HS-5 (cell line): Measurements from ENCODE around the gene WASHC2C.
"Not testable (repeated sequence)": the region's sequence is repeated elsewhere in the genome, so short reads cannot be mapped to it uniquely, and the experiment has no call there.

Experiments
- DNase-seq: peaks from one replicate; pipeline ENCODE4 v3.0.0-alpha.2; 2012; ENCODE audit warnings: low read depth

Gene WASHC2C

GRCh38 chr10:45726703-45727420, at the start of gene WASHC2C:
Gene WASHC2C (plus strand): TSS chr10:45727266. CDS start chr10:45727318, 52 bp downstream.
- not testable (repeated sequence) for DNase-seq

DNA sequence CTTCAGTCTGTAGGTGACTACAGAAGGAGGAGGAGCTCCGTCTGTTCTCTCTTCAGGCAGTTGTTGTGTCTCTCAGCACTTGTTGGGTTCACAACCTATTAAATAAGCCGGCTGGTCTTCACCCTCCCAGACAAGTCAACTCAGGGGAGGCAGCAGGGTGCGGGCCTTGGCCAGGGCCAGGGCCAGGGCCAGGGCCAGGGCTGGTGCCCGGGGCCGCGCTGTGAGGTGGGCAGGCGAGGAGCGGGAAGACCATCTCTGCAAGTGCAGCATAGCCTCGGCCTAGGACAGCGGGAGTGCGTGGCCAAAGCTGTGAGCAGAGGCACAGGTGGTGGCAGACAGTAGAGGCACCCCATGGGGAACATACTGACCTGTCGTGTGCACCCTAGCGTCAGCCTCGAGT, 48.6 kb upstream of the WASHC2C start:
- DNase-seq = not testable (repeated sequence)

GRCh38 chr10:45710200-45710796, 16.8 kb upstream of the WASHC2C start:
- not testable (repeated sequence) for DNase-seq

DNA sequence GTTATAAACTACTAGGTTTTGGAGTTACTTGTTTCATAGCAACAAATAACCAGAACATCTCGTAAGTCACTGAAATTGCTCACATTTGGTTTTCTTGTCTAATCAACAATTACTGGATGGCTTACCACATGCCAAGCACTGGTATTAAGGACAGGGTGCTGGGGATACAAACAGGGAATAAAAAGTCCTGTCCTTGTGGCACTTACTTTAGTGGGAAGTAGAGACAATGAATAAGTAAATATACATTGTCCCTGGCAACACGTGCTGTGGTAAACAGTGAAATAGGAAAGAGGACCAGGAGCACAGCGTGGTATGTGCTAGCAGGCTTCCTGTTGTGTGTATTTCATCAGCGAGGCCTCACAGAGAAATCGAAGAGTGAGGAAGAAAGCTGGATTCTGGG, 15.8 kb upstream of the WASHC2C start:
- not testable (repeated sequence) for DNase-seq

GRCh38 chr10:45717053-45717452, 10.0 kb upstream of the WASHC2C start:
- not testable (repeated sequence) for DNase-seq

DNA sequence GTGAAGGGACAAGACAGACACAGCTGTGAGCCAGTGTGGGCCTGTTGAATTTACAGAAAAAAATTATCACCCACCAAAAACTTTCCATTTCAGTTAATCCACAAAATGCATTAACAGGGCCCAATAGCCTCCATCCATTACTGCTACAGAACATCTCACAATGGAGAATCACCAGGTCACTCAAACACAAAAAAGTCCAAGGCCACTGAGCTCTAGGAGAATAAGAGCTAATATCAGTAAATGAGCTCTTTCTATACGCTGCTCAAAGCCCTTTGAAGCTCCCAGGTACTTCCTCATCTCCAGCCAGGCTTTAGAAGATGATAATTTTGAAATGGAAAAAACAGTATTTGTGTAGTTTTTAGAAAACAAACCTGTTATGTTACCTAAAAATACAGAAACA, 9.4 kb upstream of the WASHC2C start:
- not testable (repeated sequence) for DNase-seq

GRCh38 chr10:45721503-45721902, 5.6 kb upstream of the WASHC2C start:
- not testable (repeated sequence) for DNase-seq

GRCh38 chr10:45723851-45724250, 3.2 kb upstream of the WASHC2C start:
- not testable (repeated sequence) for DNase-seq

DNA sequence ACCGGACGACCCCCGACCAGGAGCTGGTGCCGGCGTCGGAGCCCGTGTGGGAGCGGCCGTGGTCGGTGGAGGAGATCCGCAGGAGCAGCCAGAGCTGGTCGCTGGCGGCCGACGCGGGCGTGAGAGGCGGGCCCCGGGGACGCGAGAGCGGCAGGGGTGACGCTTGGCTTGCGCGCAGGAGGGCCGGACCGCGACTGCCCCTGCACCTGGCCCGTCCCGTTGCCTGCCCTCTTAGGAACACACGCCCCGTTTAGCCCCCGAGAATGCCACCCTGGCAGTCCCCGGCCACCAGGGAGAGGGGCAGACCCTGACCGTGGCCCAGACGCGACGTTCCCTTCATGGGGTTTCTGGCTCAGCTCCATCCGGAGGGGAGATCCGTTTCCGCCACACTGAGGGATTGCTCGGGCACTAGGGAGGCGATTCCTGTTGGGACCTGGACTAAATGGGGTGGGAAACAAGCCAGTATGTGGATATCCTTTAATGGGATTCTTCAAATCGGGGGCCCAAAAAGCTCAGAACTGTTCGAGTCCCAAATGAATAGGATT, 427 bp downstream of the WASHC2C start:
- DNase-seq = not testable (repeated sequence)

- DNase-seq = not testable (repeated sequence)
These were observed 7.4 kb downstream of the WASHC2C start for GRCh38 chr10:45734449-45734848.

DNA sequence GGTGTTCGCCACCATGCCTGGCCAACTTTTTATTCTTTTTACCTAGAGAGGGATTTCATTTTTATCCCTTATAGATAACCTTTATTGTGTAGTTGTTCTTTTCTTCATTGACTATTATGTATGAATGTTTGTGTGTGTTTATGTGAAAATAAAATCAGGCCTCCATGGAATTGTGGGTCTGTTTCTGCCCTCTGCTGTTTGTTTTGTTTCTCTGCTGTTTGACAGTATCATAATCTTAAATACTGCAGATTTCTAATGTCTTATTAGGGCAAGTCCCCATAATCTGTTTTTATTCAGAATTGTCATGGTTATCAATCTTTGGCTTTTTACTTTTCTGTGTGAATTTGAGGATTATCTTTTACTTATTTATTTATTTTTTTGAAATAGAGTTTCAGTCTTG, 7.8 kb downstream of the WASHC2C start:
- not testable (repeated sequence) for DNase-seq

DNA sequence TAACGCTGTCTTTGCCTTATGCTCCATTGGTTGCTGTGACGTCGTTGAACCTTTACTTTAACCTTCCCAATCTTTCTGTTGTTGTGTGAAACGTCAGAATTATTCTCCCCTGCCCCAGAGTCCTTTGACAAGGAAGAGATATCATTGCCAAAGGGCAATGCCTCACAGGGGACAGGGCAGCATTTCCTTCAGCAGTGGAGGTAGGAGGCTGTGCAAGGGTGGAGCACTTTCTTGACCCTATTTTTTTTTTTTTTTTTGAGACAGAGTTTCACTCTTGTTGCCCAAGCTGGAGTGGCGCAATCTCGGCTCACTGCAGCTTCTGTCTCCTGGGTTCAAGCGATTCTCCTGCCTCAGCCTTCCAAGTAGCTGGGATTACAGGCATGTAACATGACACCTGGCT, 14.5 kb downstream of the WASHC2C start:
- DNase-seq = not testable (repeated sequence)

DNA sequence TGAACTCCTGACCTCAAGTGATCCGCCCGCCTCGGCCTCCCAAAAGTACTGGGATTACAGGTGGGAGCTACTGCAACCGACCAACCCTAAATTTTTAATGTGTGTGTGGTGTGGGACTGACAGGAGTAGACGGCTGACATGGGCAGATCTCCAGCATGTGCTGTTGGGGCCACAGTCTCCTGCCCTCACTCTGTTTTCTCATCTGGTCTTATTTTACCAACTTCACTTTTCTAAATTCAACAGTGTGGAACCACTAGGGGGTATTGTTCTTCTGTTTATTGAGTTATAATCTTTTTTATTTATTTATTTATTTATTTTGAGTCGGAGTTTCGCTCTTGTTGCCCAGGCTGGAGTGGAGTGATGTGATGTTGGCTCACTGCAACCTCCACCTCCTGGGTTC, 14.9 kb downstream of the WASHC2C start:
- not testable (repeated sequence) for DNase-seq

DNA sequence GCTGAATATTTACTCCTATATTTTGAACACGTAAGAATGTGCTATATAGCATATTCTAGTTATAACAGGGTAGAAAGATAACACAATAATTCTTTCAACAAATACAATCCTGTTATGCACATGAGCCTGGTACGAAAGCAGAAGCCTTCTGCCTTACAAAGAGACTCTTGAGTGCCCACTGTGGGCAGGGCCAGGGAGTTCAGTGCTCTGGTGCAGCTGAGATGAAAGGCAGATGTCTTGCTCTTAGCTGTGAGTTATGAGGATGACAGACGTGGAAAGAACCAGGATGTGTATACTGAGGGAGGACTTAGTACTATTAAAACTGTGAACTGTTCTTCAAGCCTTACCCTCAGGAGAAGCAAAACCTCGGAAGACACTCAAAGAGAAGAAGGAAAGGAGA, 24.1 kb downstream of the WASHC2C start:
- not testable (repeated sequence) for DNase-seq

- not testable (repeated sequence) for DNase-seq
These were observed 25.1 kb downstream of the WASHC2C start for GRCh38 chr10:45752210-45752609.

- peak; percentile 24 for DNase-seq
These were observed 27.0 kb downstream of the WASHC2C start for GRCh38 chr10:45753979-45754495.

DNA sequence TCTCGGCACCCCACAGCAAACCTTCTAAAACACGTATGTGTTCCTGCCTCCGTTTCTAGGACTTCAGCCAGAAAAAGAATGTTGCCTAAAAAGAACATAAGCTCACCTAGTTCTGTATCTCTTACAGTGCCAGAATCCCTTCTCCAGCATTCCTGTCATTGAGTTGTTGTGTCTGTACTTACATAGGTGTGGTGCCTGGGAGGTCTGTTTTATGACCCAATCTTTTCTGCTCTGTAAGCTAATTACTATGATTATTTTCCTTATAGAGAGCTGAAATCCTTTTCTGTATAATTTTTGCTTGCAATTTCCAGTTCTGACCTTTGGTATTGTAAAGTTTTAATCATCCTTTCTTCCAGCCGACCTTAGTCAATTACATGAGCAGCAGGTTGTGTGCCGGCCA, 28.0 kb downstream of the WASHC2C start:
- DNase-seq = not testable (repeated sequence)

GRCh38 chr10:45756065-45756464, 29.0 kb downstream of the WASHC2C start:
- not testable (repeated sequence) for DNase-seq

DNA sequence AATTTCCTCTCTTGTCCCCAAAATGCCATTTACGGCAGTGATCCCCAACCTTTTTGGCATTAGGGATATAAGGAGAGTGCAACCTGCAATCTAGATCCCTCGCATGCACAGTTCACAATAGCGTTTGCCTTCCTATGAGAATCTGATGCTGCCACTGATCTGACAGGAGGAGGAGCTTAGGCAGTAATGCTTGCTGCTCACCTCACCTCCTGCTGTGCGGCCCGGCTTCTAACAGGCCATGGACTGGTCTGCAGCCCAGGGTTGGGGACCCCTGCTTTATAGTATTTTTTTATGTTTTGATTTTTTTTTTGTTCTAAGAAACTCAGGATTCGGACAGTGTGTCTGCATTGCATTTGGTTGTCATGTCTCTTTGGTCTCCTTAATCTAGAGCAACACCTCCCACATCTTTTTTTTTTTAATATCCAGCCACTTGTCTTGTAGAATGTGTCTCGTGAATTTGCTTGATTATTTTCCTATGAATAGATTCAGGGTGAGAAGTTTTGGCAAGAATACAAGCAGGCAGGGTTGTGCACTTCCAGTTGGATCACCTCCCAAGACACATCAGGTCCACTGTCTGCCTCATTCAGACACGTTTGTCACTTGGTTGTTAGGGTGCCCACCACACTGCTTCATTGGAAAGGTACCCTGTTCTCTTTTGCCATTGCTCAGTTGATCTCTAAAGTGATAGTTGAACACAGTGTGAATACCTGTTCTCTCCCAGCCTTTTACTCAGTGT, 30.8 kb downstream of the WASHC2C start:
- not testable (repeated sequence) for DNase-seq

DNA sequence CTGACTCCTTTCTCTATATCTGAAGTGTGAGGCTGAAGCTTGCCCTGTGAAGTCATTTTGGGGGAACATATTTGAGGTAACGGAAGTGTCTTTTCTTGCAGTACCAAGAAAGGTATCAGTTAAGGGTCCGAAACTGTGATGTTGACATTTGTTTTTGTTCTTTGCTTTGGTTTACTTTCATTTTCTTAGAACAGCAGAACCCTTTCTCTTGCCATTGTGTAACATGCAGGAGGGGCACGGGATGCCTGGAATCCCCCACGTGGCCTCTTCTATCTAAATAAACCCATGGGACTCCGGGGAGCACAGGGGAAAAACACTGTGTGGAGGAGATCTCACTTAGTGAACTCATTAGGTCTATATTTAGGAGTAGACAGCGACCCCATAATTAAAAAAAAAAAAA, 34.6 kb downstream of the WASHC2C start:
- DNase-seq = not testable (repeated sequence)

- not testable (repeated sequence) for DNase-seq
These were observed 36.0 kb downstream of the WASHC2C start for GRCh38 chr10:45763037-45763436.

DNA sequence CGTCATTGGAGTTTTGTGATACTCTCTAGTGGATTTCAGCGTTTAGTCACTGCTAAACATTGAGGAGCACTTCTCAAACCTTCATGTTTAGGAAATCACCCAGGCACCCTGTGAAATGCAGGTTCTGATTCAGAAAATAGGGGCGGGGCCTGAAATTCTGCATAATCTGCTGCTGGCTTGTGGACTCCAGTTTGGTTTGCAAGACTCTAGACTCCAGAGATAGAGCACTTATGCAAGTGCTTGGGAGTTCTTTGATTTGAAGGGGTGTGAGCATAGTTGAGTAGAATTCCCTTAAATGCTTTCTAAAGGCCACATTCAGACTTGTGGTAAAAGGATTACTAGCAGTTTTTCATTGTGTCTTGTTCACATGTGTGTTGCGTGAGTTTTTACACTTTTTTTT, 41.3 kb downstream of the WASHC2C start:
- DNase-seq = not testable (repeated sequence)
